A549 (cell line): ENCODE results near the gene POM121.
"Not testable (repeated sequence)": the region's sequence is repeated elsewhere in the genome, so short reads cannot be mapped to it uniquely, and the experiment has no call there.

Experiments used
- CHD2 ChIP-seq: fragments of 150-350 bp; IDR thresholded peaks from 2 replicates; pipeline ENCODE4 v1.6.1; 2014; ENCODE audit warnings: low read length; ENCODE audit not compliant: partially characterized antibody
- ESRRA ChIP-seq: fragments of 150-350 bp; IDR thresholded peaks from 2 replicates; pipeline ENCODE4 v1.6.1; 2014; ENCODE audit warnings: mild to moderate bottlenecking, low read length, borderline replicate concordance
- FOSL2 ChIP-seq, 2 experiments: fragments of 450-650 bp in 1 of 2; fragments of >200 bp in 1 of 2; sonication (Bioruptor Twin) in 1 of 2; formaldehyde crosslinking; IDR thresholded peaks; 2 replicates each; pipeline versions ENCODE4 v1.5.0 to v1.6.1; 2016 to 2020; ENCODE audit warnings: mild to moderate bottlenecking in 1 of 2, moderate library complexity in 1 of 2
- HDAC2 ChIP-seq: fragments of 200-600 bp; sonication (generic); IDR thresholded peaks from 2 replicates; pipeline ENCODE4 v1.6.1; 2016
- MAZ ChIP-seq: fragments of 150-350 bp; IDR thresholded peaks from 2 replicates; pipeline ENCODE4 v1.6.1; 2014; ENCODE audit warnings: antibody characterized with exemption, low read depth, low read length, borderline replicate concordance
- TF ChIP-seq, protein P1 (sequence below): fragments of >200 bp; sonication (Bioruptor Twin); formaldehyde crosslinking; IDR thresholded peaks from 3 replicates; pipeline ENCODE4 v1.5.1; 2016

DNA sequence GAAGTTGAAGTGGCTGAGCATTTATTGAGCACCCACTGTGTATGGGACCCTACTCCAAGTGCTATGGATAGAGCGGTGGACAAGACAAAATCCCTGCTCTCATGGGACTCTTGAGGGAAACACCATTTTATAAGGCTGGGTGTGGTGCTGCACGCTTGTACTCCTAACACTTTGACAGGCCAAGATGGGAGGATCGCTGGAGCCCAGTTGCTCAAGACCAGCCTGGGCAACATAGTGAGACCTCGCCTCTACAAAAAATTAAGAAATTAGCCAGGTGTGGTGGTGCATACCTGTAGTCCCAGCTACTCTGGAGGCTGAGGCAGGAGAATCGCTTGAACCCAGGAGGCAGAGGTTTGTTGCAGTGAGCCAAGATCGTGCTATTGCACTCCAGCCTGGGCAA lies 2.9 kb downstream of the POM121 start:
- TF ChIP-seq, protein P1, sequence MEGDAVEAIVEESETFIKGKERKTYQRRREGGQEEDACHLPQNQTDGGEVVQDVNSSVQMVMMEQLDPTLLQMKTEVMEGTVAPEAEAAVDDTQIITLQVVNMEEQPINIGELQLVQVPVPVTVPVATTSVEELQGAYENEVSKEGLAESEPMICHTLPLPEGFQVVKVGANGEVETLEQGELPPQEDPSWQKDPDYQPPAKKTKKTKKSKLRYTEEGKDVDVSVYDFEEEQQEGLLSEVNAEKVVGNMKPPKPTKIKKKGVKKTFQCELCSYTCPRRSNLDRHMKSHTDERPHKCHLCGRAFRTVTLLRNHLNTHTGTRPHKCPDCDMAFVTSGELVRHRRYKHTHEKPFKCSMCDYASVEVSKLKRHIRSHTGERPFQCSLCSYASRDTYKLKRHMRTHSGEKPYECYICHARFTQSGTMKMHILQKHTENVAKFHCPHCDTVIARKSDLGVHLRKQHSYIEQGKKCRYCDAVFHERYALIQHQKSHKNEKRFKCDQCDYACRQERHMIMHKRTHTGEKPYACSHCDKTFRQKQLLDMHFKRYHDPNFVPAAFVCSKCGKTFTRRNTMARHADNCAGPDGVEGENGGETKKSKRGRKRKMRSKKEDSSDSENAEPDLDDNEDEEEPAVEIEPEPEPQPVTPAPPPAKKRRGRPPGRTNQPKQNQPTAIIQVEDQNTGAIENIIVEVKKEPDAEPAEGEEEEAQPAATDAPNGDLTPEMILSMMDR: not testable (repeated sequence)
- not testable (repeated sequence) for TF ChIP-seq FOSL2 (IDR thresholded peaks at IDR 0.05); FOSL2 (CRISPR knock-in tag; IDR thresholded peaks at IDR 0.05); CHD2; HDAC2; MAZ; ESRRA
